K562 (cell line): ENCODE data around the gene PITHD1. TPM values are rescaled to one million over a fixed set of nuclear protein-coding genes. Genes with fewer than 3 reads are reported as not detected.
A peak's percentile ranks its signal among the peaks of the same experiment; 100 is the strongest.

Experiments used
- CREB1 ChIP-seq, 2 experiments: sonication (generic) in 1 of 2; formaldehyde crosslinking in 1 of 2; IDR thresholded peaks; 2 replicates each; pipeline versions ENCODE4 v1.6.1 to v1.8.0; 2012 to 2022; ENCODE audit warnings: inconsistent platforms in 1 of 2, mild to moderate bottlenecking in 1 of 2, missing genetic modification reagents in 1 of 2, moderate library complexity in 1 of 2
- ETV5 ChIP-seq: sonication (generic); formaldehyde crosslinking; IDR thresholded peaks from 2 replicates; pipeline ENCODE4 v1.4.0; 2020; ENCODE audit warnings: low read depth, mild to moderate bottlenecking, missing genetic modification reagents
- HMGN3 ChIP-seq: IDR thresholded peaks from 2 replicates; pipeline ENCODE4 v1.6.1; 2011; ENCODE audit warnings: borderline replicate concordance, low read depth, mild to moderate bottlenecking, mixed read lengths, low read length; ENCODE audit not compliant: insufficient read length; ENCODE audit errors: extremely low read depth
- MYBL2 ChIP-seq, 2 experiments: fragments of 450-650 bp in 1 of 2; sonication (generic) in 1 of 2; formaldehyde crosslinking in 1 of 2; IDR thresholded peaks; 2 replicates each; pipeline versions ENCODE4 v1.6.1 to v1.8.1; 2017 to 2022; ENCODE audit warnings: borderline replicate concordance in 1 of 2, inconsistent platforms in 1 of 2, low read depth in 1 of 2, mild to moderate bottlenecking in 1 of 2, missing genetic modification reagents in 1 of 2, moderate library complexity in 1 of 2
- PCBP2 ChIP-seq: fragments of 200-400 bp; formaldehyde crosslinking; IDR thresholded peaks from 2 replicates; pipeline ENCODE4 v1.6.1; 2018; ENCODE audit warnings: low read length, low read depth, mild to moderate bottlenecking, moderate library complexity; ENCODE audit not compliant: poor library complexity, severe bottlenecking
- POLR2G ChIP-seq: fragments of 200-400 bp; formaldehyde crosslinking; IDR thresholded peaks from 2 replicates; pipeline ENCODE4 v1.6.1; 2017; ENCODE audit warnings: low read depth, mild to moderate bottlenecking, antibody characterized with exemption, low read length, moderate library complexity
- RCOR1 ChIP-seq, 2 experiments: IDR thresholded peaks; 2 replicates each; pipeline ENCODE4 v1.6.1; 2012; ENCODE audit warnings: low read depth in 2 of 2, low read length in 2 of 2, borderline replicate concordance in 1 of 2, improper control_type of control experiment in 1 of 2
- ZNF561 ChIP-seq: fragments of 450-650 bp; formaldehyde crosslinking; conservative IDR thresholded peaks from 2 replicates; pipeline ENCODE4 v1.4.0; 2020; ENCODE audit warnings: mild to moderate bottlenecking, moderate library complexity
- polyA plus RNA-seq, 8 experiments: library from polyadenylated mRNA; depleted of rRNA in 4 of 8; stranded (reverse) in 5 of 8; unstranded in 3 of 8; fragments of >200 nt; fragmentation: Nextera tagmentation in 2 of 8; fragmentation: Illumina TruSeq in 1 of 8; extraction: Ambion mirVana in 2 of 8; extraction: Trizol in 1 of 8; gene quantifications; 2 replicates each; pipeline versions ENCODE4 v1.2.1 to v1.2.3, GENCODE V29; 2011 to 2014; ENCODE audit warnings: inconsistent platforms in 1 of 8, missing spikeins in 1 of 8
- total RNA-seq, 7 experiments: library from RNA; depleted of rRNA in 6 of 7; stranded (reverse); fragments of >200 nt in 6 of 7; fragmentation: Illumina TruSeq in 2 of 7; extraction: Trizol in 2 of 7; gene quantifications; 2 replicates each; pipeline versions ENCODE4 v1.2.1 to v1.2.3, GENCODE V29; 2011 to 2021; ENCODE audit warnings: low replicate concordance in 1 of 7
- TF ChIP-seq, protein P1 (sequence below): fragments of 250-450 bp; sonication (Bioruptor Pico); IDR thresholded peaks from 2 replicates; pipeline ENCODE4 v1.5.0; 2021; ENCODE audit warnings: mild to moderate bottlenecking, borderline replicate concordance
- TF ChIP-seq, protein P2 (sequence below): fragments of 450-650 bp; IDR thresholded peaks from 2 replicates; pipeline ENCODE4 v1.6.1; 2016
- TF ChIP-seq, protein P3 (sequence below), 2 experiments: fragments of 450-650 bp in 1 of 2; sonication (generic) in 1 of 2; formaldehyde crosslinking in 1 of 2; IDR thresholded peaks; 2 replicates each; pipeline versions ENCODE4 v1.7.1 to v1.9.0; 2016 to 2022; ENCODE audit warnings: inconsistent platforms in 1 of 2, mild to moderate bottlenecking in 1 of 2, missing genetic modification reagents in 1 of 2

PITHD1 gene
- total and polyA plus RNA-seq, 9 of the 15 experiments (the other 6 are each of a cell fraction or from before 2014, with no cell fraction given) = 46.5 to 175 (median 149) TPM

DNA sequence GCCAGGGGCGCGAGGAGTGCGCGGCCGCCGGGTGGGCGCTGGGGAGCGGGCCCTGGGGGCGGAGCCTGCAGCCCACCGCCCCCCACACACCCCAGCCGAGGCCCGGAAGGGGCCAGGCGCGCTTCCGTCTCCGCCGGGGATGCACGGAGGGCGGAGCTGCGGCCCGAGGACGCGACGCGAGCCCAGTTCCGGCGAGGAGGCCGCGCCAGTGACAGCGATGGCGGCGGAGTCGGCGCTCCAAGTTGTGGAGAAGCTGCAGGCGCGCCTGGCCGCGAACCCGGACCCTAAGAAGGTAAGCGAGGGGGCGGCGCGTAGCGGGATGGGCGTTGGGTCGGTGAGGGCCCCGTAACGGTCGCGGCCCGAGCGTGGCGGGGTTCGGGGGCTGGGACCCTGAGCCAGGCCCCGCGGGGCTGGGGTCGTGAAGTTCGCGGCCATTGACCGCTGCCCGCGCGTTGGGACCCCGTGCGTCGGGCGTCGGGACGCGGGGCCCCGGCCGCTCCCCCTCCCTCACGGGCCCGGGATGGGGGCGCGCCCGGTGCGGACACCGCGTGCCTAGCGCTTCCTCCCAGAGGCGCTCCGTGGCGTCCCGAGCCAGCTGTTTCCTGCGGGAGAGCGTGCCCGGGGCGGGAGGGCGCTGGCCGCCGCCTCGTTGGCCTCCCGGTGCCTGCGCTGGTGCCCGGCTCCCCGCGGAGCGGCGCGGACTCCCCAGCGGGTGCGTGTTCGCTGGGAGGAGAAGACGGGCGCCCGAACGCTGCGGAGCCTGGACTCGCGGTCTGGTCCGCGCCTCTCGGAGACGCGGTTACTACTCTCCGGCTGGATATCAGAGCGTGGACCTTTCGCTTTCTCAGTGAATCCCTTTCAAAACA lies 34.7 kb upstream of the PITHD1 start, which contains the start of gene ELOA (continued):
- TF ChIP-seq MYBL2 (IDR thresholded peaks at IDR 0.05; ENCODE audit: low read depth) (no peak), MYBL2 (CRISPR knock-in tag; IDR thresholded peaks at IDR 0.05; ENCODE audit: borderline replicate concordance) (no peak), POLR2G (peak; percentile 99), PCBP2 (peak; percentile 48), CREB1 (IDR thresholded peaks at IDR 0.05) (peak; percentile 27; the same call in 1 of the 2 replicates), CREB1 (CRISPR knock-in tag; IDR thresholded peaks at IDR 0.05) (peak; percentile 26), HMGN3 (peak; percentile 45), ETV5 (CRISPR knock-in tag) (peak; percentile 75; the same call in 1 of the 2 replicates), RCOR1 (IDR thresholded peaks at IDR 0.05; ENCODE audit: borderline replicate concordance in 1 of 2, low read depth in 2 of 2, low read length in 2 of 2) (peak in 1 of 2 experiments; percentile 57; a peak in 2 of 4 replicates), ZNF561 (CRISPR knock-in tag) (no peak)
- TF ChIP-seq, protein P1, sequence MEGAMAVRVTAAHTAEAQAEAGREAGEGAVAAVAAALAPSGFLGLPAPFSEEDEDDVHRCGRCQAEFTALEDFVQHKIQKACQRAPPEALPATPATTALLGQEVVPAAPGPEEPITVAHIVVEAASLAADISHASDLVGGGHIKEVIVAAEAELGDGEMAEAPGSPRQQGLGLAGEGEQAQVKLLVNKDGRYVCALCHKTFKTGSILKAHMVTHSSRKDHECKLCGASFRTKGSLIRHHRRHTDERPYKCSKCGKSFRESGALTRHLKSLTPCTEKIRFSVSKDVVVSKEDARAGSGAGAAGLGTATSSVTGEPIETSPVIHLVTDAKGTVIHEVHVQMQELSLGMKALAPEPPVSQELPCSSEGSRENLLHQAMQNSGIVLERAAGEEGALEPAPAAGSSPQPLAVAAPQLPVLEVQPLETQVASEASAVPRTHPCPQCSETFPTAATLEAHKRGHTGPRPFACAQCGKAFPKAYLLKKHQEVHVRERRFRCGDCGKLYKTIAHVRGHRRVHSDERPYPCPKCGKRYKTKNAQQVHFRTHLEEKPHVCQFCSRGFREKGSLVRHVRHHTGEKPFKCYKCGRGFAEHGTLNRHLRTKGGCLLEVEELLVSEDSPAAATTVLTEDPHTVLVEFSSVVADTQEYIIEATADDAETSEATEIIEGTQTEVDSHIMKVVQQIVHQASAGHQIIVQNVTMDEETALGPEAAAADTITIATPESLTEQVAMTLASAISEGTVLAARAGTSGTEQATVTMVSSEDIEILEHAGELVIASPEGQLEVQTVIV = no peak
- TF ChIP-seq, protein P2, sequence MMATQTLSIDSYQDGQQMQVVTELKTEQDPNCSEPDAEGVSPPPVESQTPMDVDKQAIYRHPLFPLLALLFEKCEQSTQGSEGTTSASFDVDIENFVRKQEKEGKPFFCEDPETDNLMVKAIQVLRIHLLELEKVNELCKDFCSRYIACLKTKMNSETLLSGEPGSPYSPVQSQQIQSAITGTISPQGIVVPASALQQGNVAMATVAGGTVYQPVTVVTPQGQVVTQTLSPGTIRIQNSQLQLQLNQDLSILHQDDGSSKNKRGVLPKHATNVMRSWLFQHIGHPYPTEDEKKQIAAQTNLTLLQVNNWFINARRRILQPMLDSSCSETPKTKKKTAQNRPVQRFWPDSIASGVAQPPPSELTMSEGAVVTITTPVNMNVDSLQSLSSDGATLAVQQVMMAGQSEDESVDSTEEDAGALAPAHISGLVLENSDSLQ = peak; percentile 18; the same call in 1 of the 2 replicates
- TF ChIP-seq, protein P3, sequence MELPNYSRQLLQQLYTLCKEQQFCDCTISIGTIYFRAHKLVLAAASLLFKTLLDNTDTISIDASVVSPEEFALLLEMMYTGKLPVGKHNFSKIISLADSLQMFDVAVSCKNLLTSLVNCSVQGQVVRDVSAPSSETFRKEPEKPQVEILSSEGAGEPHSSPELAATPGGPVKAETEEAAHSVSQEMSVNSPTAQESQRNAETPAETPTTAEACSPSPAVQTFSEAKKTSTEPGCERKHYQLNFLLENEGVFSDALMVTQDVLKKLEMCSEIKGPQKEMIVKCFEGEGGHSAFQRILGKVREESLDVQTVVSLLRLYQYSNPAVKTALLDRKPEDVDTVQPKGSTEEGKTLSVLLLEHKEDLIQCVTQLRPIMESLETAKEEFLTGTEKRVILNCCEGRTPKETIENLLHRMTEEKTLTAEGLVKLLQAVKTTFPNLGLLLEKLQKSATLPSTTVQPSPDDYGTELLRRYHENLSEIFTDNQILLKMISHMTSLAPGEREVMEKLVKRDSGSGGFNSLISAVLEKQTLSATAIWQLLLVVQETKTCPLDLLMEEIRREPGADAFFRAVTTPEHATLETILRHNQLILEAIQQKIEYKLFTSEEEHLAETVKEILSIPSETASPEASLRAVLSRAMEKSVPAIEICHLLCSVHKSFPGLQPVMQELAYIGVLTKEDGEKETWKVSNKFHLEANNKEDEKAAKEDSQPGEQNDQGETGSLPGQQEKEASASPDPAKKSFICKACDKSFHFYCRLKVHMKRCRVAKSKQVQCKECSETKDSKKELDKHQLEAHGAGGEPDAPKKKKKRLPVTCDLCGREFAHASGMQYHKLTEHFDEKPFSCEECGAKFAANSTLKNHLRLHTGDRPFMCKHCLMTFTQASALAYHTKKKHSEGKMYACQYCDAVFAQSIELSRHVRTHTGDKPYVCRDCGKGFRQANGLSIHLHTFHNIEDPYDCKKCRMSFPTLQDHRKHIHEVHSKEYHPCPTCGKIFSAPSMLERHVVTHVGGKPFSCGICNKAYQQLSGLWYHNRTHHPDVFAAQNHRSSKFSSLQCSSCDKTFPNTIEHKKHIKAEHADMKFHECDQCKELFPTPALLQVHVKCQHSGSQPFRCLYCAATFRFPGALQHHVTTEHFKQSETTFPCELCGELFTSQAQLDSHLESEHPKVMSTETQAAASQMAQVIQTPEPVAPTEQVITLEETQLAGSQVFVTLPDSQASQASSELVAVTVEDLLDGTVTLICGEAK (IDR thresholded peaks at IDR 0.05) = peak; percentile 91
- TF ChIP-seq, protein P3 (CRISPR knock-in tag; IDR thresholded peaks at IDR 0.05) = no peak
